CD4-positive, CD25-positive, alpha-beta regulatory T cell (primary cell): ENCODE measurements around the gene CASP7. TPM values are rescaled to one million over a fixed set of nuclear protein-coding genes. Genes with fewer than 3 reads are reported as not detected.

Experiments
- ATAC-seq, 2 donors: fragments of 150-1000 bp; cut with Tn5 transposase; one replicate each; pipeline ENCODE4 v1.10.0; 2021; ENCODE audit warnings: low read depth in 2 of 2, moderate number of reproducible peaks in 2 of 2, moderate library complexity in 1 of 2
- DNase-seq, 3 donors: peaks; one replicate each; pipeline versions ENCODE4 v3.0.0 to v3.0.0-alpha.2; 2012 to 2022; ENCODE audit warnings: mixed read lengths in 1 of 3
- H3K27ac ChIP-seq: one replicate; pipeline ENCODE4 v1.7.0; 2013; ENCODE audit warnings: mild to moderate bottlenecking, low read length; ENCODE audit not compliant: insufficient read depth, poor library complexity, severe bottlenecking
- H3K27me3 ChIP-seq: one replicate; pipeline ENCODE4 v1.7.0; 2013; ENCODE audit warnings: low read length; ENCODE audit not compliant: control insufficient read depth, insufficient read depth
- H3K36me3 ChIP-seq: one replicate; pipeline ENCODE4 v1.7.0; 2013; ENCODE audit warnings: mild to moderate bottlenecking, low read length, moderate library complexity; ENCODE audit not compliant: control insufficient read depth, insufficient read depth
- H3K4me1 ChIP-seq: 2 replicates; pipeline ENCODE4 v1.7.0; 2013; ENCODE audit warnings: mild to moderate bottlenecking, low read length; ENCODE audit not compliant: insufficient read depth, control insufficient read depth, poor library complexity, severe bottlenecking
- H3K4me3 ChIP-seq: one replicate; pipeline ENCODE4 v1.7.0; 2013; ENCODE audit warnings: low read depth, mild to moderate bottlenecking, low read length, moderate library complexity
- H3K9me3 ChIP-seq, 2 experiments: 1 replicate in 1 of 2; 2 replicates in 1 of 2; pipeline ENCODE4 v1.7.0; 2013; ENCODE audit warnings: low read length in 2 of 2, mild to moderate bottlenecking in 1 of 2, moderate library complexity in 1 of 2; ENCODE audit not compliant: control insufficient read depth in 2 of 2
- H3K27ac Mint-ChIP-seq, 3 donors: one replicate each; pipeline ENCODE4 v1.8.0; 2020 to 2022; ENCODE audit warnings: mild to moderate bottlenecking in 3 of 3, mixed read lengths in 3 of 3, moderate library complexity in 2 of 3
- H3K27me3 Mint-ChIP-seq: one replicate; pipeline ENCODE4 v1.8.0; 2022; ENCODE audit warnings: mild to moderate bottlenecking, mixed read lengths
- H3K36me3 Mint-ChIP-seq: one replicate; pipeline ENCODE4 v1.8.0; 2020; ENCODE audit warnings: mixed read lengths
- H3K4me1 Mint-ChIP-seq, 4 donors: one replicate each; pipeline ENCODE4 v1.8.0; 2020 to 2022; ENCODE audit warnings: mixed read lengths in 4 of 4, mild to moderate bottlenecking in 1 of 4
- H3K4me3 Mint-ChIP-seq, 4 donors: one replicate each; pipeline ENCODE4 v1.8.0; 2020 to 2022; ENCODE audit warnings: mild to moderate bottlenecking in 4 of 4, mixed read lengths in 4 of 4, moderate library complexity in 3 of 4
- H3K9me3 Mint-ChIP-seq, 7 donors: one replicate each; pipeline ENCODE4 v1.8.0; 2020 to 2022; ENCODE audit warnings: mixed read lengths in 7 of 7, mild to moderate bottlenecking in 3 of 7, moderate library complexity in 2 of 7
- polyA plus RNA-seq, 4 donors: library from polyadenylated mRNA; unstranded; fragments of 300-500 nt; fragmentation: Illumina TruSeq; gene quantifications; one replicate each; pipeline ENCODE4 v1.2.3, GENCODE V29; 2021
- total RNA-seq: library from RNA; stranded (reverse); gene quantifications from one replicate; pipeline ENCODE4 v1.2.3, GENCODE V29; 2022

The CASP7 gene
- total and polyA plus RNA-seq, 5 donors from 2014 or later = 11.1 to 24.2 (median 21.7) TPM

DNA sequence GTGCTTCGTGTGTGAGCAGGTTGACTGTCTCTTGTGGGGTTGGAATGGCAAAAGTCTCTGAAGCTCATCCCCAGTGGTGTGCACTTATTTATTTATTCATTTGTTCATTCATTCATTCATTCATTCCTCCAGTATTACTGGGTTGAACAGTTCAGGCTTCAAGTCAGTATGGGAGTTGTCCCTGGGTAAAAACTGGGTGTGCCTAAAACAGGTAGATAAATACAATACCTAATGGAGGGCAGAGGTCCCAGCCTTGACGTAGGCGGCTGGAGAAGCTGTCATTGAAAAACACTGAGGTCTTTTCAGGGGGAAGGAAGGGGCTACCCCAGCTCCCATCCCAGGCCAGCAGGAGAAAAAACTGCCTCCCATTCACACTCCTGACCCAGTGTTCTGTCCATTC lies 11.0 kb downstream of the CASP7 start:
- Histone ChIP-seq H3K4me1 (no peaks in the 10 kb centered on the region), H3K4me3 (no peak overlapping the region), H3K36me3 (peaks cover 33% of the 10 kb centered on the region), H3K27me3 (no peaks in the 10 kb centered on the region), H3K9me3 (peaks cover 44 to 45% of the 10 kb centered on the region in 2 experiments), H3K27ac (no peak overlapping the region)
- Mint-ChIP-seq H3K27ac (no peak overlapping the region), H3K36me3 (peaks cover 56% of the 10 kb centered on the region), H3K4me3 (no peak overlapping the region), H3K4me1 (peaks cover 20 to 32% (median 27%) of the 10 kb centered on the region in 4 donors), H3K27me3 (no peaks in the 10 kb centered on the region), H3K9me3 (peaks cover 0 to 65% (median 18%) of the 10 kb centered on the region in 7 donors)
- DNase-seq = no peak
- no peak for ATAC-seq

DNA sequence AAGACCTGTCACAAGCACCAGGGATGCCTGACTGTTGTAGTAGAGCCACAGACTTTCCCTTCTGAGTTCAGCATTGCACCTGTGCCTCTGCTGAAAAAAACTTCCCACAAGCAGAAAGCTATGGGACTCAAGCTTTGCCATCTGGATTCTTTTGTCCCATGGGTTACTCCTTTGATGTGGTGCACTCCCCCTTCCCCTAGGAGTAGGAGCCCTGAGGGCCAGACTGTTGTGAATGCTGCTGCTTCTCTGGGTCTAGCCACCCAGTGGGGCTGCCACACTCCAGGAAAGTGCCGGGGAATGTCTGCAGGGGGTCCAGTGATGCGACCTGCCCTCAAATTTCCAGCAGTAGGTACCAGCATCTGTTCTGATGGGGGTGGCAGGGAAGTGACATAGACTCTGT lies 11.7 kb downstream of the CASP7 start:
- H3K9me3 Mint-ChIP-seq = peaks cover 0 to 60% (median 16%) of the 10 kb centered on the region in 7 donors
- H3K4me1 Mint-ChIP-seq = peaks cover 20 to 29% (median 27%) of the 10 kb centered on the region in 4 donors
- Histone ChIP-seq H3K27ac (no peak overlapping the region), H3K36me3 (peaks cover 33% of the 10 kb centered on the region), H3K27me3 (no peaks in the 10 kb centered on the region), H3K9me3 (peaks cover 39% of the 10 kb centered on the region in 2 experiments), H3K4me1 (no peaks in the 10 kb centered on the region), H3K4me3 (no peak overlapping the region)
- no peak for ATAC-seq
- peaks cover 54% of the 10 kb centered on the region for H3K36me3 Mint-ChIP-seq
- no peak overlapping the region for H3K4me3 Mint-ChIP-seq
- H3K27me3 Mint-ChIP-seq = no peaks in the 10 kb centered on the region
- DNase-seq = no peak
- no peak overlapping the region for H3K27ac Mint-ChIP-seq

GRCh38 chr10:113692271-113692670 lies 12.6 kb downstream of the CASP7 start:
- H3K27me3 ChIP-seq = no peaks in the 10 kb centered on the region
- H3K4me1 ChIP-seq = no peaks in the 10 kb centered on the region
- DNase-seq = no peak
- Mint-ChIP-seq H3K4me1 (peaks cover 20 to 29% (median 27%) of the 10 kb centered on the region in 4 donors), H3K36me3 (peaks cover 59% of the 10 kb centered on the region), H3K27ac (no peak overlapping the region), H3K27me3 (no peaks in the 10 kb centered on the region), H3K9me3 (peaks cover 0 to 54% (median 16%) of the 10 kb centered on the region in 7 donors), H3K4me3 (no peak overlapping the region)
- no peak overlapping the region for H3K4me3 ChIP-seq
- H3K27ac ChIP-seq = no peak overlapping the region
- ATAC-seq = no peak
- peaks cover 30 to 31% of the 10 kb centered on the region in 2 experiments for H3K9me3 ChIP-seq
- H3K36me3 ChIP-seq = peaks cover 29% of the 10 kb centered on the region

- peaks cover 26 to 28% of the 10 kb centered on the region in 2 experiments for H3K9me3 ChIP-seq
- H3K4me3 Mint-ChIP-seq = no peak overlapping the region
- no peaks in the 10 kb centered on the region for H3K27me3 ChIP-seq
- H3K36me3 Mint-ChIP-seq = peaks cover 57% of the 10 kb centered on the region
- DNase-seq (no peak), ATAC-seq (no peak)
- H3K4me3 ChIP-seq = no peak overlapping the region
- peaks cover 0 to 46% (median 14%) of the 10 kb centered on the region in 7 donors for H3K9me3 Mint-ChIP-seq
- peaks cover 39% of the 10 kb centered on the region for H3K36me3 ChIP-seq
- H3K27ac ChIP-seq = no peak overlapping the region
- H3K27me3 Mint-ChIP-seq = no peaks in the 10 kb centered on the region
- no peak overlapping the region for H3K27ac Mint-ChIP-seq
- H3K4me1 ChIP-seq = no peaks in the 10 kb centered on the region
- peaks cover 16 to 24% (median 23%) of the 10 kb centered on the region in 4 donors for H3K4me1 Mint-ChIP-seq
Measured at GRCh38 chr10:113693348-113693747, 13.6 kb downstream of the CASP7 start.

GRCh38 chr10:113695691-113696090 lies 16.0 kb downstream of the CASP7 start:
- Histone ChIP-seq H3K4me3 (no peak overlapping the region), H3K36me3 (peaks cover 55% of the 10 kb centered on the region), H3K9me3 (peaks cover 23 to 26% of the 10 kb centered on the region in 2 experiments), H3K4me1 (no peaks in the 10 kb centered on the region), H3K27ac (no peak overlapping the region), H3K27me3 (no peaks in the 10 kb centered on the region)
- no peak overlapping the region for H3K27ac Mint-ChIP-seq
- DNase-seq = no peak
- H3K4me1 Mint-ChIP-seq = peaks cover 4 to 10% (median 5%) of the 10 kb centered on the region in 4 donors
- no peak for ATAC-seq
- peaks cover 62% of the 10 kb centered on the region for H3K36me3 Mint-ChIP-seq
- no peak overlapping the region for H3K4me3 Mint-ChIP-seq
- no peaks in the 10 kb centered on the region for H3K27me3 Mint-ChIP-seq
- H3K9me3 Mint-ChIP-seq = peaks cover 0 to 28% (median 8%) of the 10 kb centered on the region in 7 donors

GRCh38 chr10:113697595-113697994 lies 17.9 kb downstream of the CASP7 start:
- peaks cover 53% of the 10 kb centered on the region for H3K36me3 ChIP-seq

GRCh38 chr10:113704637-113705343 lies 25.1 kb downstream of the CASP7 start:
- H3K9me3 ChIP-seq = no peaks in the 10 kb centered on the region
- H3K36me3 Mint-ChIP-seq = peaks cover 13% of the 10 kb centered on the region
- ATAC-seq = no peak
- H3K4me3 ChIP-seq = no peak overlapping the region
- H3K4me1 ChIP-seq = peaks cover 21% of the 10 kb centered on the region
- peaks cover 22% of the 10 kb centered on the region for H3K36me3 ChIP-seq
- no peaks in the 10 kb centered on the region for H3K27me3 Mint-ChIP-seq
- no peak overlapping the region for H3K27ac Mint-ChIP-seq
- peak overlapping the region in 1 of 4 donors; percentile 57 for H3K4me3 Mint-ChIP-seq
- H3K4me1 Mint-ChIP-seq = peaks cover 31 to 53% (median 40%) of the 10 kb centered on the region in 4 donors
- no peak overlapping the region for H3K27ac ChIP-seq
- no peaks in the 10 kb centered on the region for H3K27me3 ChIP-seq
- H3K9me3 Mint-ChIP-seq = peaks cover 0 to 2% (median 0%) of the 10 kb centered on the region in 7 donors
- DNase-seq = peak in 2 of 3 donors; percentile 31 to 57

More at GRCh38 chr10:113697595-113697994, 17.9 kb downstream of the CASP7 start:
- peaks cover 59% of the 10 kb centered on the region for H3K36me3 Mint-ChIP-seq
- H3K9me3 ChIP-seq = peaks cover 15 to 16% of the 10 kb centered on the region in 2 experiments
- H3K9me3 Mint-ChIP-seq = peaks cover 0 to 19% (median 8%) of the 10 kb centered on the region in 7 donors
- H3K4me3 ChIP-seq = no peak overlapping the region
- peaks cover 5 to 10% (median 7%) of the 10 kb centered on the region in 4 donors for H3K4me1 Mint-ChIP-seq
- no peaks in the 10 kb centered on the region for H3K4me1 ChIP-seq
- H3K4me3 Mint-ChIP-seq = no peak overlapping the region
- H3K27me3 Mint-ChIP-seq = no peaks in the 10 kb centered on the region
- H3K27ac Mint-ChIP-seq = no peak overlapping the region
- DNase-seq = no peak
- no peak for ATAC-seq
- no peak overlapping the region for H3K27ac ChIP-seq
- no peaks in the 10 kb centered on the region for H3K27me3 ChIP-seq

DNA sequence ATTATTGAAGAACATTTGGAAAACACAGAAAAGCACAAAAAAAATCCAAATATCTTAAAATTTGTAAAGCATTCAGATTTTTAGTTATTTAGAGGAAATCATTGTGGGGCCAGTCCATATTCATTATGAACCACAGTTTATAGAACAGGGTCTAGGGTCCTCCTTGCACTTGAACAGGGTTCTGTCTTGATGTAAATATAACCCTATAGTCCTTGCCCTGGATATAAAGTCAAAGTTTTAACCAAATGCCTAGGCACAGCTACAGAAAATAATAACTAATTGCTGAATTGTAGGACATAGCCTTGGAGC lies 25.6 kb downstream of the CASP7 start:
- Histone ChIP-seq H3K4me1 (peaks cover 21% of the 10 kb centered on the region), H3K9me3 (no peaks in the 10 kb centered on the region), H3K36me3 (peaks cover 21% of the 10 kb centered on the region), H3K4me3 (no peak overlapping the region), H3K27me3 (no peaks in the 10 kb centered on the region), H3K27ac (no peak overlapping the region)
- Mint-ChIP-seq H3K4me3 (peak overlapping the region in 1 of 4 donors; percentile 57), H3K36me3 (peaks cover 11% of the 10 kb centered on the region), H3K9me3 (peaks cover 0 to 2% (median 0%) of the 10 kb centered on the region in 7 donors), H3K4me1 (peaks cover 34 to 57% (median 40%) of the 10 kb centered on the region in 4 donors), H3K27me3 (no peaks in the 10 kb centered on the region), H3K27ac (peak overlapping the region in 1 of 3 donors; percentile 56)
- ATAC-seq (no peak), DNase-seq (no peak)
